KOPT-K1 (cell line): ENCODE data around the gene NSD1.
"Not testable (repeated sequence)": the region's sequence is repeated elsewhere in the genome, so short reads cannot be mapped to it uniquely, and the experiment has no call there.

Experiments
- H3K27ac ChIP-seq: fragments of 200-600 bp; sonication (generic); 2 replicates; pipeline ENCODE4 v1.5.1; 2016; ENCODE audit warnings: antibody characterized with exemption, mild to moderate bottlenecking, low read depth, low read length; ENCODE audit not compliant: poor library complexity, severe bottlenecking
- H3K36me3 ChIP-seq: fragments of 200-600 bp; sonication (generic); 2 replicates; pipeline ENCODE4 v1.5.1; 2017; ENCODE audit warnings: antibody characterized with exemption, mild to moderate bottlenecking, low read length, moderate library complexity; ENCODE audit not compliant: insufficient read depth
- H3K9me3 ChIP-seq: fragments of 200-600 bp; sonication (generic); 2 replicates; pipeline ENCODE4 v1.5.1; 2017; ENCODE audit warnings: antibody characterized with exemption, low read length, mild to moderate bottlenecking; ENCODE audit not compliant: insufficient read depth, poor library complexity, severe bottlenecking

NSD1 gene

DNA sequence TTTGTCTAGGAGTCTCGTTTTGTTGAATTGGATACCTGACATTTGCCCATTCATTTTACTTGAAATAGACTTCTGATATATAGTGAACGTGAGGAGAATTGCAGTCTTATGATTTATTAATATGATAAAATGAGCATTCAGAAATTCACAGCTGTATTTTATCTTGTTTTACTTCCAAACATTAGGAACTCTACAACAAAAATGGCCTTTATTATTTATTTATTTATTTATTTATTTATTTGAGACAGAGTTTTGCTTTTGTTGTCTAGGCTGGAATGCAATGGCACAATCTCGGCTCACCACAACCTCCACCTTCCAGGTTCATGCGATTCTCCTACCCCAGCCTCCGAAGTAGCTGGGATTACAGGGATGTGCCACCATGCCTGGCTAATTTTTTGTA, 108.7 kb downstream of the NSD1 start:
- Histone ChIP-seq H3K27ac (no peak overlapping the region), H3K36me3 (peaks cover 90% of the 10 kb centered on the region), H3K9me3 (no peaks in the 10 kb centered on the region)

DNA sequence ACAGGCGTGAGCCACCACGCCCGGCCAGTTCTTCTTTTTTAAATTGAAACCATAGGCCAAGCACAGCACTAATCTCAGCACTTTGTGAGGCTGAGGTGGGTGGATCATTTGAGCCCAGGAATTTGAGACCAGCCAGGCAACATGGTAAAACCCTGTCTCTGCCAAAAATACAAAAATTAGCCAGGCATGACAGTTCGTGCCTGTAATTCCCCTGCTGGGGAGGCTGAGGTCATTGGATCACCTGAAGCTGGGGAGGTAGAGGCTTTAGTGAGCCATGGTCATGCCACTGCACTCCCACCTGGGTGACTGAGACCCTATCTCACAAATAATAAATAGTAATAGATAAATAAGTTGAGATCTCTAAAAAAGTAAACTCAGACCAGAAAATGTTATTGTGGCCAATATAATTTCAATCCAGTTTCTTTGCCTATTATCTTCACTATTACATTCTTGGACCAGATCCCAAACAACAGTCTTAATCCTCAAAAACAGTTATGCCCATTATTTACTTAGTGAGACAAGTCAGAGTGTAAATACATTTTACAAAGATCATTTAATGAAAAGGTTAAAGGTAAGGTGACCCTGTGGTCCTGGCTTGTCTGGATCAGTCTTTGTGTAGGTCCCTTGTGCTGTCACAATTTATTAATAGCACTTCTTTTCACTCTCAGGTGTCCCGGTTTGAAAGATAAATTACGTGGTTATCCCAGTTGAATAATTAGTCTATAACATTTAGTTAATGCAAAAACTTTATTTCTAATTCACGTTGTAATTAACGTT, 116.4 kb downstream of the NSD1 start:
- Histone ChIP-seq H3K9me3 (no peaks in the 10 kb centered on the region), H3K27ac (no peak overlapping the region), H3K36me3 (peaks cover 94% of the 10 kb centered on the region)

DNA sequence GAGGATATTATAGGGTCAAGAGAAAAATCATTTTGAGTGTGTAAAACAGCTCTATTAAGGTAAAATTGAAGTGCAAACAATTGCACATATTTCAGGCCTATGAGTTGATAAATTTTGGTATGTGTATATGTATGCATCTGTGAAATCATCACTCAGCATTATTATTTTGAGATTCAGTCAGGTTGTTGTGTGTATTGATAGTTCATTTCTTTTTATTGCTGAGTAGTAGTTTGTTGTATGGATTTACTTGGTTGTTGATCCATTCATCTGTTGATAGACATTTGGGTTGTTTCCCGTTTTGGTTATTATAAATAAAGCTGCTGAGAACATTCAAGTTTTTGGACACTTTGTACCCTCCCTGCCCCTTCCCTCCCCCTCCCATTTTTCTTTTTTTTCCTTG, 119.7 kb downstream of the NSD1 start:
- peaks cover 96% of the 10 kb centered on the region for H3K36me3 ChIP-seq
- no peak overlapping the region for H3K27ac ChIP-seq
- no peaks in the 10 kb centered on the region for H3K9me3 ChIP-seq

DNA sequence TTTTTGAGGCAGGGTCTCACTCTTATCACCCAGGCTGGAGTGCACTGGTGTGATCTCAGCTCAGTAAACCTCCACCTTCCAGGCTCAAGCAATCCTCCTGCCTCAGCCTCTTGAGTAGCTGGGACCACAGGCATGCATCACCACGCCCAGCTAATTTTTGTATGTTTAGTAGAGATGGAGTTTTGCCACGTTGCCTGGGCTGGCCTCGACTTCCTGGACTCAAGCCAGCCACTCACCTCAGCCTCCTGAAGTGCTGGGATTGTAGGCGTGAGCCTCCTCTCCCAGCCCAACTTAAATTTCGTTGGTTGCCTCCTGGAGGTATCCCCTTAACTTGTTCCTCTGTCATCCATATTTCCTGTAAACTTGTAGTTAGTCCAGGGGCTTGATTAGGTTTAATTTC, 122.7 kb downstream of the NSD1 start:
- H3K36me3 ChIP-seq = peaks cover 98% of the 10 kb centered on the region

DNA sequence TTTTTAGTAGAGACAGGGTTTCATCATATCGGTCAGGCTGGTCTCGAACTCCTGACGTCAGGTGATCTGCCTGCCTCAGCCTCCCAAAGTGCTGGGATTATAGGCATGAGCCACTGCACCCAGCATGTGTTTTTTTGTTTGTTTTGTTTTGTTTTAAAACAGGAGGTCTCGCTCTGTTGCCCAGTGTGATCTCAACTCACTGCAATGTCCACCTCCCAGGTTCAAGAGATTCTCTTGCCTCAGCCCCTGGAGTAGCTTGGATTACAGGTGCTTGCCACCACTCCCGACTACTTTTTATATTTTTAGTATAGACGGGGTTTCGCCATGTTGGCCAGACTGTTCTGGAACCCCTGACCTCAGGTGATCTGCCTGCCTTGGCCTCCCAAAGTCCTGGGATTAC, 125.1 kb downstream of the NSD1 start:
- not testable (repeated sequence) for H3K27ac ChIP-seq, H3K9me3 ChIP-seq
- H3K36me3 ChIP-seq = peaks cover 98% of the 10 kb centered on the region

More for the DNA sequence above, 122.7 kb downstream of the NSD1 start:
- no peak overlapping the region for H3K27ac ChIP-seq
- no peaks in the 10 kb centered on the region for H3K9me3 ChIP-seq

DNA sequence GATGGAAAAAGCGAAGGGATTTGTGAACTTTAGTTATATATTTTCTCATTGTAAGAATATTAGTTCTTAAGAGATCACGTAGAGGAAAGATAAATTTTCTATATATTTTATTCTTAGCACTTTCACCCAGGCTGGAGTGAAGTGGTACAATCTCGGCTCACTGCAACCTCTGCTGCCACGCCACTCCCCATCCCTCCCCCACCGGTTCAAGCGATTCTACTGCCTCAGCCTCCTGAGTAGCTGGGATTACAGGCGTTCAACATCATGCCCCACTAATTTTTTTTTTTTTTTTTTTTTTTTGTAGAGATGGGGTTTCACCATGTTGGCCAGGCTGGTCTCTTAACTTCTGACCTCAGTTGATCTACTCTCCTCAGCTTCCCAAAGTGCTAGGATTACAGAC, 127.4 kb downstream of the NSD1 start:
- H3K27ac ChIP-seq = no peak overlapping the region
- peaks cover 97% of the 10 kb centered on the region for H3K36me3 ChIP-seq
- H3K9me3 ChIP-seq = no peaks in the 10 kb centered on the region

DNA sequence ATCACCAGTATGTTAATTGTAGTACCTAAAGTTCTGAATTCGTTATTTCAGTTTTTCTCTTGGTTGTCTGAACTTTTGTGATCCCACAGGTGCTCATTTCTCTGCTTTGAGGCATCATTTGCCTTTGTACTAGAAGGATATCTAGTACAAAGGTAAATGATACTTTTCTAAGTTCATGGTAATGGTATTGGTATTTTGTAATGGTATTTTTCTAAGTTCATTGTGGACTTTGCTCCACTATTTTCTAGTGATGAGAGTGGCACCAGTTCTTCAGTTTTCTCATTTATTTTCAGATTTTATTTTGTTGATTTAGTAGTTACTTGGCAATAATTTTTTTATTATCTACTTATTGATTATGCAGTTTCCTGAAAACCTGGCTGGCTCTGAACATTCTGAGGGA, 127.9 kb downstream of the NSD1 start:
- no peak overlapping the region for H3K27ac ChIP-seq
- H3K9me3 ChIP-seq = no peaks in the 10 kb centered on the region
- H3K36me3 ChIP-seq = peaks cover 97% of the 10 kb centered on the region

DNA sequence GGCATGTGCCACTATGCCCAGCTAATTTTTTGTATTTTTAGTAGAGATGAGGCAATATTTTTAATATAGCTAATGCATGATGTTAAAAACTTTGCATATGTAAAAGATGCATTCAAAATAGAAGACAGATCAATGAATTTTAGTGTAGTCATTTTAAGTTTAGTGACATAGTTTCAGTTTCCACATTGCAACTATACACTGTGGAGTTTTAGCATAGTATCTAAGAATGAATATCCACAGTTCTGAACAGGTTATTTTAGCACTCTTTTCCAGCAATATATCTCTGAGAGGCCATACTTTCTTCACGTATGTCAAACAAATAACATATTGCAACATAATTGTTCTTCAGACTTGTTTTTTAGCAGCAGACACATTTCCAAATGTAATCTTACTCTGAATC, 130.6 kb downstream of the NSD1 start:
- Histone ChIP-seq H3K36me3 (peaks cover 96% of the 10 kb centered on the region), H3K9me3 (no peaks in the 10 kb centered on the region), H3K27ac (no peak overlapping the region)

DNA sequence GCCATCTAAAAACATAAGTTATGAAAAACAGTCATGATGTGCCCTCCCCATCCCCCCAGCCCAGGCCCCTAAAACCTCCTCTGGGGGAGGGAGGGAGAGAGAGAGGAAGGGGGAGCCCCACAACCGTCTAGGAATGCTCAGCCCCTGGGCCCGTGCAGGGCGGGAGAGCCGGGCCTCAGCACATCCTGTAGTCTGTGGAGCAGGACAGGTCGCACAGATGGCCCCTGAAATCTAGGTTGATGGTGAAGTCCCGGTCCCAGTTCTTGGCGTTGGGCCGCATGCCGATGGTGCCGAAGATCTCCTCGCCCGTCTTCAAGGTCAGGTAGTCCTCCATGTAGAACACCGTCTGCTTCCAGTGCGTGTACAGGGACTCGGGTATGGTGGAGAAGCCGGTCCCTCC, 131.8 kb downstream of the NSD1 start:
- no peak overlapping the region for H3K27ac ChIP-seq
- H3K9me3 ChIP-seq = no peaks in the 10 kb centered on the region
- peaks cover 96% of the 10 kb centered on the region for H3K36me3 ChIP-seq

DNA sequence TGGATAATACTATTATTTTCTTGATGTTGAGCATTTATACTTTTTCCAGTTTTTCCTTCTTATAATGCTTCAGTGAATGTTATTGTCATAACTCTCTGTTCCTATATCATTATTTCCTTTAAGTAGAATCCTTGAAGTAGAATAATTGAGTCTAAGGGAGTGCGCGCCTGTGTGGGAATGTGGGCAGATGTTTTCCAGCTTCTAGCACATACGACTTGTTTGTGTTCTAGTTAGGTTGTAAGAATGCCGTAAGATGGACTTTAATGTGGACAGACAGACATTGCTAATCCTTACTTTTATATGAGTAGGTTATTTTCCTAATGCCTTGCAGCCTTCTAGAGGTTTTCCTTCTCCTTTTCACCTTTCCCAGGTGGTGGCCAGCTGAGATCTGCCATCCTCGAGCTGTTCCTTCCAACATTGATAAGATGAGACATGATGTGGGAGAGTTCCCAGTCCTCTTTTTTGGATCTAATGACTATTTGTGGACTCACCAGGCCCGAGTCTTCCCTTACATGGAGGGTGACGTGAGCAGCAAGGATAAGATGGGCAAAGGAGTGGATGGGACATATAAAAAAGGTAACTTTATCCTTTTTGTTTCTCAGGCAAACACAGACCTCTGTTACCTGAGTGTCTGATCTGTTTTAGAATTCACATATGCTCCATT, 135.8 kb downstream of the NSD1 start:
- Histone ChIP-seq H3K27ac (no peak overlapping the region), H3K36me3 (peaks cover 94% of the 10 kb centered on the region), H3K9me3 (no peaks in the 10 kb centered on the region)

DNA sequence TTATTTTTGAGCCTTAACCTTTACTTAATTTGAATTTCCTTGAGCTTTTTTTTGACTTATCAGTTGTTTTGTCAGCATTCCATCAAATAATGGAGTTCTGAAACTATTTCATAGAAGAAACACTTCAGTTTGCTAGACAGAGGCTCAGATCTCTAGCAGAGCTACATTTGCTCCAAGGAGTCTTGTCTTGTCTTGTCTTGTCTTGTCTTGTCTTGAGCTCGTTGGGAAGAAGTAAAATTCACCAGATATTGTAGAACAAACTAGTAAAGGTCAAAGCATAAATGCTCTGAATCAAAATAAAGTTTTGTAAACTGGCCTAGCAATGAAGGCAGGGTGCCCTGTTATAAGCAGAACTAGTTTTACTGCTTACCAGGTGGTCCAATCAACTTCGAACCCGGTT, 136.4 kb downstream of the NSD1 start:
- no peaks in the 10 kb centered on the region for H3K9me3 ChIP-seq
- H3K36me3 ChIP-seq = peaks cover 94% of the 10 kb centered on the region
- no peak overlapping the region for H3K27ac ChIP-seq

DNA sequence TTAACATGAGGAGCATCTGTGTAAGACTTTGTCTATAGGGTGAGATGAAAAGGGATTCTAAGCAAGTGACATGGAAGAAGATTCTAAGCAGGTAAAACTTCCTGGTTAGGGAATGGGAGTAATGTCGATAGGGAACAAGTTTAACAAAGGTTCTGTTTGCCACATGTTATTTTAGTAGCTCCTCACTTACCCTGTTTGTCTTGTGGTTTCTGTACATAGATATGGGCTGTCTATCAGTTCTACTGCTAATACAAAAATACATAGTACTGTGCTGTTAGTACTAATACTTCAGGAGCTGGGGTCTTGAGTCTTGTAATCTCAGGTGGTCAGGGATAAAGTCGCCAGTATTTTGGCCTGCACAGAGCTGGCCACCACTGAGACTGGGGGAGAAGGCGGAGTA, 137.1 kb downstream of the NSD1 start:
- Histone ChIP-seq H3K36me3 (peaks cover 94% of the 10 kb centered on the region), H3K9me3 (no peaks in the 10 kb centered on the region), H3K27ac (no peak overlapping the region)

DNA sequence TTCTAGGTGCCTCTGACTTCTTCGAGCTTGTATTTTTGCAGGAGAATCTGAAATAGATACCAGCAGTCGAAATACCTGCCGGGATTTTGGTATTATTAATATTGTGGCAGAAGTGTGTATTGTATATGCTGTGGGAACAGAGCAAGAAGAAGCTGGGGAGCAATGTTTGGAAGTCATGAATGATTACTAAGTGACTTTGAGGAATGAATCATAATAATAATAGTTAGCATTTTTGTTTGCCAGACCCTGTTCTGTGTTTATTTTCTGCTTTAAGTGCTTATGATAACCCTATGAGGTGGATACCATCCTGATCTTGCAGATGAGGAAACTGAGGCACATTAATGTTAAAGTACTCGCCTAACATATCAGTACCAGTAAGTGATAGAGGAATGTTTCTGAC, 137.5 kb downstream of the NSD1 start:
- H3K9me3 ChIP-seq = no peaks in the 10 kb centered on the region
- H3K36me3 ChIP-seq = peaks cover 94% of the 10 kb centered on the region
- H3K27ac ChIP-seq = no peak overlapping the region

DNA sequence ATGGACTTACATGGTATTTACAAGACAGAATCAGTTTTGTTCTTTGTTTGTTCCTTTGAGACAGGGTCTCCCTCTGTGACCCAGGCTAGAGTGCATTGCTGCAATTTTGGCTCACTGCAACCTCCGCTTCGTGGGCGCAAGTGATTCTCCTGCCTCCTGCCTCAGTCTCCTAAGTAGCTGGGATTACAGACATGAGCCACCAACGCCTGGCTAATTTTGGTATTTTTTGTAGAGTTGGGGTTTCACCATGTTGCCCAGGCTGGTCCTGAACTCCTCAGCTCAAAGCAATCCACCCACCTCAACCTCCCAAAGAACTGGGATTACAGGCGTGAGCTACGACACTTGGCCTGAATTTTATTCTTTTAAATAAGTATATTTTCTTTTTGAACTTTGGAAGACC, 142.3 kb downstream of the NSD1 start:
- Histone ChIP-seq H3K27ac (no peak overlapping the region), H3K9me3 (no peaks in the 10 kb centered on the region), H3K36me3 (peaks cover 90% of the 10 kb centered on the region)

DNA sequence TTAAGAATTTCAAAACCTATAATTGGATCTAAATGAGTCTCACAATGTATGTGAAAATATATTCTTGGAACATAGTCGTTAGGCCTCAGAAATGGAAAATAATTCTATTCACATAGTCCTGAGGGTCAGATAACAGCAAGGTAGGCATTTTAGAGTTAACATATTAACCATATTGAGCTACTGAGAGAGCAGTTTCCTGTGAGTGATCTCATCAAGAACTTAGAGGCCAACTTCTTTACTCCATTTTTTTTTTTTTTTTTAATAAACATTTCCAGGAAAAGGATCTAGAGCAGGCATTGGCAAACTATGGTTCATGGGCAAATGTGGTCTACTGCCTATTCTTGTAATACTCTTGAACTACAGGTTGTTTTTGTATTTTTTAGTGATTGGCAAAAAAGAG, 143.3 kb downstream of the NSD1 start:
- H3K36me3 ChIP-seq = peaks cover 91% of the 10 kb centered on the region

DNA sequence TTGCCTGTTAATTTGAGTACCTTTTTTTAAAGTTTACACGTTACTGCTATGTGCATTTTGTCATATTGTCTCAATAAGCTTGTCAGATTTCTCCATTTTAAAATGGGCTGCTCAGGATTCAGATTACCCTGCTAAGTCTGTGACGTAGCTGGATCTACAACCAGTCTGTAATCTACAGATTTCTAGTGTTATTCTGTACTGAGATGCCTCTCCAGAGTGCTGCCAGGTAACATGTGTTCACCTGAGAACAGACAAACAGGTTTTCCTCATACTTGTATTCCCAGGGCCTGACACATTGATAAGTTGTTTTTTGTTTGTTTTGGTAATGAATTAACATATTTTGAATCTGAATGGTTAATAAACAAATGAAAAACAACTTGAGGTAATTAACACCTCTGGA, 154.6 kb downstream of the NSD1 start:
- H3K9me3 ChIP-seq = no peaks in the 10 kb centered on the region
- no peak overlapping the region for H3K27ac ChIP-seq
- peaks cover 99% of the 10 kb centered on the region for H3K36me3 ChIP-seq

More for the DNA sequence above, 143.3 kb downstream of the NSD1 start:
- no peaks in the 10 kb centered on the region for H3K9me3 ChIP-seq
- H3K27ac ChIP-seq = no peak overlapping the region
